Thyroid gland (tissue), 4 donors: ENCODE results near the gene YPEL1.

Experiments
- CTCF ChIP-seq, 6 experiments: fragments of 200-600 bp in 3 of 6; fragments of 450-650 bp in 3 of 6; sonication (generic) in 3 of 6; IDR thresholded peaks; one replicate each; pipeline ENCODE4 v1.5.1; 2016 to 2019; ENCODE audit warnings: antibody characterized with exemption in 6 of 6, mild to moderate bottlenecking in 2 of 6, inconsistent platforms in 1 of 6, moderate library complexity in 1 of 6
- POLR2A ChIP-seq, 2 donors: fragments of 450-650 bp; IDR thresholded peaks; one replicate each; pipeline ENCODE4 v1.6.1; 2017; ENCODE audit warnings: antibody characterized with exemption in 2 of 2, mild to moderate bottlenecking in 2 of 2, moderate library complexity in 1 of 2

- TF ChIP-seq POLR2A (IDR thresholded peaks at IDR 0.05): no peak
- no peak for TF ChIP-seq CTCF (IDR thresholded peaks at IDR 0.05)
Measured at GRCh38 chr22:21679383-21679782, 56.2 kb downstream of the YPEL1 start.
